Adrenal gland (tissue), 12 donors: ENCODE measurements around the gene MVB12A. TPM values are rescaled to one million over a fixed set of nuclear protein-coding genes. Genes with fewer than 3 reads are reported as not detected.

Experiments used
- DNase-seq, 7 donors: peaks; one replicate each; pipeline ENCODE4 v3.0.0-alpha.2; 2019 to 2020
- H3K27ac ChIP-seq, 5 donors: fragments of 200-600 bp; sonication (generic) in 4 of 5; 1 replicate in 3 of 5; 2 replicates in 2 of 5; pipeline versions ENCODE4 v1.5.1 to v1.8.0; 2016 to 2020; ENCODE audit warnings: mild to moderate bottlenecking in 1 of 5
- H3K27me3 ChIP-seq: fragments of 200-600 bp; 2 replicates; pipeline ENCODE4 v1.8.0; 2021
- H3K36me3 ChIP-seq, 2 donors: fragments of 200-600 bp; replicated peaks in 1 of 2; 1 replicate in 1 of 2; 2 replicates in 1 of 2; pipeline versions ENCODE4 v1.5.1 to v1.8.0; 2018 to 2022
- H3K4me1 ChIP-seq, 2 donors: fragments of 200-600 bp; replicated peaks in 1 of 2; 1 replicate in 1 of 2; 2 replicates in 1 of 2; pipeline versions ENCODE4 v1.5.1 to v1.8.0; 2018 to 2021
- H3K4me3 ChIP-seq, 4 donors: fragments of 200-600 bp; sonication (generic) in 3 of 4; one replicate each; pipeline ENCODE4 v1.5.1; 2016 to 2018
- H3K9me3 ChIP-seq, 3 donors: fragments of 200-600 bp; sonication (generic) in 1 of 3; replicated peaks in 1 of 3; 1 replicate in 2 of 3; 2 replicates in 1 of 3; pipeline versions ENCODE4 v1.5.1 to v1.8.0; 2016 to 2021
- POLR2A ChIP-seq, 2 donors: fragments of 450-650 bp; IDR thresholded peaks; one replicate each; pipeline ENCODE4 v1.6.1; 2017; ENCODE audit warnings: antibody characterized with exemption in 2 of 2, mild to moderate bottlenecking in 2 of 2, moderate library complexity in 1 of 2
- WGBS, 4 donors: extraction: QIAGEN DNeasy Blood & Tissue Kit in 2 of 4; methylation state at CpG; one replicate each; pipeline versions ENCODE4 v1.1.5 to v1.1.7; 2013 to 2017; 5-methylcytosine and 5-hydroxymethylcytosine counted together
- intact Hi-C, 2 donors: fragments of 100-400 bp; cut with DNase I; formaldehyde crosslinking; loops; one replicate each; pipeline versions ENCODE4 v1.14.1 to v1.15.0; 2022 to 2023
- polyA plus RNA-seq, 3 donors: library from polyadenylated mRNA; stranded (reverse); fragments of 200-250 nt in 2 of 3; fragments of 350-450 nt in 1 of 3; fragmentation: Illumina TruSeq in 1 of 3; extraction: RNeasy Lipid Tissue Mini Kit (QIAGEN cat#74804) in 1 of 3; gene quantifications; one replicate each; pipeline ENCODE4 v1.2.3, GENCODE V29; 2013 to 2014
- total RNA-seq, 9 donors: library from RNA; depleted of rRNA in 4 of 9; stranded (reverse); fragments of >200 nt in 4 of 9; fragments of 120-200 nt in 1 of 9; fragmentation: NEBNext Ultra II Directional in 1 of 9; extraction: Animal tissue kit (Norgen Biotek cat#: 25700) in 1 of 9; gene quantifications; one replicate each; pipeline versions ENCODE4 v1.1.0 to v1.2.4, GENCODE V29; 2013 to 2023
- TF ChIP-seq, protein P1 (sequence below), 6 experiments: fragments of 450-650 bp in 4 of 6; fragments of 200-600 bp in 2 of 6; sonication (generic) in 1 of 6; IDR thresholded peaks; 1 replicate in 5 of 6; 2 replicates in 1 of 6; pipeline versions ENCODE4 v1.5.1 to v1.8.0; 2016 to 2021; ENCODE audit warnings: antibody characterized with exemption in 6 of 6, mild to moderate bottlenecking in 2 of 6, moderate library complexity in 1 of 6
- donor health status: healthy with polysubstance abuse.
- donor health status: Bipolar disorder and iron deficiency.
- donor health status: DM: yes; HTN: yes; CAD: no.
- donor health status: DM: no; HTN: no; CAD: no.
- donor health status: DM: no; HTN: no; CAD: no.
- donor health status: DM: yes; HTN: yes; CAD: no.

The MVB12A gene
- total and polyA plus RNA-seq, 12 donors: 17.4 to 162 (median 105) TPM

DNA sequence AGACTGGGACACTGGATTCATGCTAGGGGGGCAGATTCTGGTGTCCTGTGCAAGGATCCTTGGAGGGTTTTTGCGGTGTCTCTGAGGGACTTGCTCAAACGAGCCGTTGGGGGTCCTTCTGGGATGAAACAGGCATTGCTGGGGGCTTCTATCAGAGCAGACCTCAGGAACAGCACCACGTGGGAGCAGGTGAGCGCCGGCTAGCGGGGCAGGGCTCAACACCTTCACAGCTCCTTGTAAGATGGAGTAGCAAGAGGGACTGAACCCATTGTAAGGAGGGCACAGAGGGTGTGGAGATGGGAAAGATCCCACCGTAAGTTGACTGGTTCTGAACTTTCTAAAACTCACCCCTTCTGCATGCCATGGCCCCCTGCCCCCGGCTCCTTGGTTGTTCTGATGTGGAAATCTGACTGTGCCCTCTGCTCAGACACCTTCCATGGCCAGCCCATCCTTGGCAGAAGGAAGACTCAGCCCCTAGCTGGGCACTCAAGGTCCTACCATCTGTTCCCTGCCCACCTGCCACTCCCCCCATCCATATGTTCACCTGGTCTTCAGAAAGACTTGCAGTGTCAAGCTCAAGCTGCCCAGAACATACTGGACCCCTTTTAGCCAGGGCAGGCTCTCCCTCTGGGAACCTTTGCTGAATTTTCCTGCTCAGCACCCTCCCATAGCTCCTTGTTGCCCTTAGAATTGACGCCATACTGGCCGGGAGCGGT lies 51.7 kb downstream of the MVB12A start:
- no peak for DNase-seq
- intact Hi-C loops: no loop called here
- Histone ChIP-seq H3K4me1 (peaks cover 44 to 49% of the 10 kb centered on the region in 2 donors), H3K9me3 (no peaks in the 10 kb centered on the region), H3K4me3 (peak overlapping the region in 1 of 4 donors; percentile 72), H3K27ac (peak overlapping the region in 1 of 5 donors; percentile 6), H3K36me3 (no peaks in the 10 kb centered on the region), H3K27me3 (no peaks in the 10 kb centered on the region)
- TF ChIP-seq POLR2A (IDR thresholded peaks at IDR 0.05): no peak
- TF ChIP-seq, protein P1, sequence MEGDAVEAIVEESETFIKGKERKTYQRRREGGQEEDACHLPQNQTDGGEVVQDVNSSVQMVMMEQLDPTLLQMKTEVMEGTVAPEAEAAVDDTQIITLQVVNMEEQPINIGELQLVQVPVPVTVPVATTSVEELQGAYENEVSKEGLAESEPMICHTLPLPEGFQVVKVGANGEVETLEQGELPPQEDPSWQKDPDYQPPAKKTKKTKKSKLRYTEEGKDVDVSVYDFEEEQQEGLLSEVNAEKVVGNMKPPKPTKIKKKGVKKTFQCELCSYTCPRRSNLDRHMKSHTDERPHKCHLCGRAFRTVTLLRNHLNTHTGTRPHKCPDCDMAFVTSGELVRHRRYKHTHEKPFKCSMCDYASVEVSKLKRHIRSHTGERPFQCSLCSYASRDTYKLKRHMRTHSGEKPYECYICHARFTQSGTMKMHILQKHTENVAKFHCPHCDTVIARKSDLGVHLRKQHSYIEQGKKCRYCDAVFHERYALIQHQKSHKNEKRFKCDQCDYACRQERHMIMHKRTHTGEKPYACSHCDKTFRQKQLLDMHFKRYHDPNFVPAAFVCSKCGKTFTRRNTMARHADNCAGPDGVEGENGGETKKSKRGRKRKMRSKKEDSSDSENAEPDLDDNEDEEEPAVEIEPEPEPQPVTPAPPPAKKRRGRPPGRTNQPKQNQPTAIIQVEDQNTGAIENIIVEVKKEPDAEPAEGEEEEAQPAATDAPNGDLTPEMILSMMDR (IDR thresholded peaks at IDR 0.05): no peak
- WGBS, 4 donors: 71 to 73% (median 72%) methylated on average over 11 to 12 of the region's 12 CpGs

DNA sequence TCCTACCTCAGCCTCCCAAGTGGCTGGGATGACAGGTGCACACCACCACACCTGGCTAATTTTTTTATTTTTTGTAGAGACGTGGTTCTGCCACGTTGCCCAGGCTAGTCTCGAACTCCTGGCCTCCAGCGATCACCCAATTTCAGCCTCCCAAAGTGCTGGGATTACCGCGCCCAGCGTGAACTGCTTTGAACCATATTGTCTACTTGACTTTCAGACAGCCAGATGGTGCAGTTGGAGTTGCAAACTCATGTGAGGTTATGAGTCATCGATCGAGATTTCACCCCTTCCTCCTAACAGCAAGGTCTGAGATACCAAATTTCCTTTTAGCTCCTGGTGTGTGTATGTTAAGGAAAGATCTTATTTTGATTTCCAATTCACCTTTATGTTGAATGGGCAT lies 53.2 kb downstream of the MVB12A start:
- Histone ChIP-seq H3K4me1 (peaks cover 34 to 45% of the 10 kb centered on the region in 2 donors), H3K27me3 (no peaks in the 10 kb centered on the region), H3K36me3 (no peaks in the 10 kb centered on the region), H3K9me3 (no peaks in the 10 kb centered on the region), H3K4me3 (no peak overlapping the region), H3K27ac (peak overlapping the region in 3 of 5 donors; percentile 18 to 55 (median 46))
- 59 to 69% (median 67%) methylated on average over 9 of the region's 9 CpGs for WGBS, 4 donors
- peak in 6 of 7 donors; percentile 52 to 72 (median 66) for DNase-seq
- TF ChIP-seq, protein P1 (IDR thresholded peaks at IDR 0.05): no peak
- no peak for TF ChIP-seq POLR2A (IDR thresholded peaks at IDR 0.05)
- intact Hi-C loops: no loop called here

Other genes with a start within 250 kb of the MVB12A start
- 10 to 100 TPM; 26.5 to 55.6 (median 42.3) TPM for gene USE1, start 204.7 kb upstream of the MVB12A start, total RNA-seq
- gene USE1, start 204.7 kb upstream of the MVB12A start, polyA plus RNA-seq: 10 to 100 TPM; 23.7 to 87.8 (median 75.3) TPM
- gene OCEL1, start 193.8 kb upstream of the MVB12A start, total RNA-seq: 10 to 100 TPM in 8 of 9 donors, 1 to 10 TPM in 1; 6.1 to 49.1 (median 33.6) TPM
- 10 to 100 TPM; 10.3 to 48.2 (median 27.0) TPM for gene OCEL1, start 193.8 kb upstream of the MVB12A start, polyA plus RNA-seq
- gene NR2F6, start 174.1 kb upstream of the MVB12A start, total RNA-seq: 100 to 1,000 TPM in 1 of 9 donors, 10 to 100 TPM in 8; 36.2 to 140 (median 57.0) TPM
- gene NR2F6, start 174.1 kb upstream of the MVB12A start, polyA plus RNA-seq: 10 to 100 TPM in 2 of 3 donors, 1 to 10 TPM in 1; 6.6 to 26.3 (median 22.6) TPM
- 10 to 100 TPM in 2 of 9 donors, 1 to 10 TPM in 7; 1.8 to 13.2 (median 4.1) TPM for gene USHBP1, start 155.3 kb upstream of the MVB12A start, total RNA-seq
- 10 to 100 TPM in 2 of 3 donors, under 1 TPM in 1; 0.71 to 23.6 (median 10.4) TPM for gene USHBP1, start 155.3 kb upstream of the MVB12A start, polyA plus RNA-seq
- 100 to 1,000 TPM in 2 of 9 donors, 10 to 100 TPM in 7; 68.5 to 162 (median 79.7) TPM for gene BABAM1, start 152.6 kb upstream of the MVB12A start, total RNA-seq
- 100 to 1,000 TPM in 2 of 3 donors, 10 to 100 TPM in 1; 71.1 to 116 (median 101) TPM for gene BABAM1, start 152.6 kb upstream of the MVB12A start, polyA plus RNA-seq
- 1 to 10 TPM in 1 of 9 donors, under 1 TPM in 8; 0.17 to 1.8 (median 0.35) TPM for gene ANKLE1, start 138.1 kb upstream of the MVB12A start, total RNA-seq
- gene ANKLE1, start 138.1 kb upstream of the MVB12A start, polyA plus RNA-seq: 1 to 10 TPM in 1 of 3 donors, under 1 TPM in 2; 0.11 to 1.7 (median 0.64) TPM
- gene ABHD8, start 116.6 kb upstream of the MVB12A start, total RNA-seq: 10 to 100 TPM; 13.6 to 60.0 (median 39.6) TPM
- gene ABHD8, start 116.6 kb upstream of the MVB12A start, polyA plus RNA-seq: 10 to 100 TPM in 2 of 3 donors, 1 to 10 TPM in 1; 2.3 to 33.1 (median 32.0) TPM
- 100 to 1,000 TPM in 8 of 9 donors, 10 to 100 TPM in 1; 95.8 to 358 (median 165) TPM for gene MRPL34, start 114.2 kb upstream of the MVB12A start, total RNA-seq
- 100 to 1,000 TPM; 101 to 144 (median 121) TPM for gene MRPL34, start 114.2 kb upstream of the MVB12A start, polyA plus RNA-seq
- gene DDA1, start 110.5 kb upstream of the MVB12A start, total RNA-seq: 10 to 100 TPM in 8 of 9 donors, 1 to 10 TPM in 1; 6.8 to 54.9 (median 36.0) TPM
- gene DDA1, start 110.5 kb upstream of the MVB12A start, polyA plus RNA-seq: 10 to 100 TPM; 40.3 to 71.4 (median 50.4) TPM
- 10 to 100 TPM in 8 of 9 donors, 1 to 10 TPM in 1; 4.8 to 78.0 (median 26.5) TPM for gene ANO8, start 85.2 kb upstream of the MVB12A start, total RNA-seq
- 10 to 100 TPM in 2 of 3 donors, 1 to 10 TPM in 1; 4.4 to 70.7 (median 33.0) TPM for gene ANO8, start 85.2 kb upstream of the MVB12A start, polyA plus RNA-seq
- 10 to 100 TPM; 11.8 to 50.4 (median 25.6) TPM for gene GTPBP3, start 82.5 kb upstream of the MVB12A start, total RNA-seq
- 10 to 100 TPM in 2 of 3 donors, 1 to 10 TPM in 1; 5.5 to 36.8 (median 19.0) TPM for gene GTPBP3, start 82.5 kb upstream of the MVB12A start, polyA plus RNA-seq
- 100 to 1,000 TPM in 3 of 9 donors, 10 to 100 TPM in 6; 27.9 to 140 (median 72.2) TPM for gene PLVAP, start 42.7 kb upstream of the MVB12A start, total RNA-seq
- 100 to 1,000 TPM in 2 of 3 donors, 10 to 100 TPM in 1; 40.9 to 381 (median 127) TPM for gene PLVAP, start 42.7 kb upstream of the MVB12A start, polyA plus RNA-seq
- 1 to 10 TPM in 6 of 9 donors, under 1 TPM in 1, not detected in 2; 0.49 to 5.6 (median 2.8) TPM for gene CCDC194, start 25.9 kb upstream of the MVB12A start, total RNA-seq
- 1 to 10 TPM; 1.1 to 3.0 (median 1.3) TPM for gene CCDC194, start 25.9 kb upstream of the MVB12A start, polyA plus RNA-seq
- gene BST2, start 14.4 kb upstream of the MVB12A start, total RNA-seq: 100 to 1,000 TPM; 146 to 940 (median 704) TPM
- 100 to 1,000 TPM; 159 to 304 (median 271) TPM for gene BST2, start 14.4 kb upstream of the MVB12A start, polyA plus RNA-seq
- gene TMEM221, start 28.6 kb downstream of the MVB12A start, total RNA-seq: 1 to 10 TPM in 7 of 9 donors, under 1 TPM in 2; 0.22 to 8.7 (median 5.4) TPM
- gene TMEM221, start 28.6 kb downstream of the MVB12A start, polyA plus RNA-seq: 1 to 10 TPM in 2 of 3 donors, under 1 TPM in 1; 0.77 to 2.8 (median 1.9) TPM
- 1 to 10 TPM in 2 of 9 donors, under 1 TPM in 3, not detected in 4; 0.41 to 2.7 (median 0.92) TPM for gene NXNL1, start 40.9 kb downstream of the MVB12A start, total RNA-seq
- 1 to 10 TPM in 2 of 3 donors, not detected in 1; 2.6 to 4.8 TPM for gene NXNL1, start 40.9 kb downstream of the MVB12A start, polyA plus RNA-seq
- 100 to 1,000 TPM in 1 of 9 donors, 10 to 100 TPM in 7, 1 to 10 TPM in 1; 4.9 to 107 (median 56.3) TPM for gene SLC27A1, start 50.5 kb downstream of the MVB12A start, total RNA-seq
- gene SLC27A1, start 50.5 kb downstream of the MVB12A start, polyA plus RNA-seq: 10 to 100 TPM in 2 of 3 donors, 1 to 10 TPM in 1; 6.8 to 78.8 (median 33.3) TPM
- gene PGLS, start 91.6 kb downstream of the MVB12A start, total RNA-seq: 100 to 1,000 TPM in 7 of 9 donors, 10 to 100 TPM in 2; 80.4 to 181 (median 125) TPM
- gene PGLS, start 91.6 kb downstream of the MVB12A start, polyA plus RNA-seq: 100 to 1,000 TPM in 2 of 3 donors, 10 to 100 TPM in 1; 36.1 to 200 (median 134) TPM
- 10 to 100 TPM; 23.5 to 79.1 (median 59.3) TPM for gene COLGALT1, start 135.6 kb downstream of the MVB12A start, total RNA-seq
- 10 to 100 TPM; 30.7 to 81.0 (median 39.8) TPM for gene COLGALT1, start 135.6 kb downstream of the MVB12A start, polyA plus RNA-seq